Measurements from ENCODE around the gene MRM2.

Gene MRM2

DNA sequence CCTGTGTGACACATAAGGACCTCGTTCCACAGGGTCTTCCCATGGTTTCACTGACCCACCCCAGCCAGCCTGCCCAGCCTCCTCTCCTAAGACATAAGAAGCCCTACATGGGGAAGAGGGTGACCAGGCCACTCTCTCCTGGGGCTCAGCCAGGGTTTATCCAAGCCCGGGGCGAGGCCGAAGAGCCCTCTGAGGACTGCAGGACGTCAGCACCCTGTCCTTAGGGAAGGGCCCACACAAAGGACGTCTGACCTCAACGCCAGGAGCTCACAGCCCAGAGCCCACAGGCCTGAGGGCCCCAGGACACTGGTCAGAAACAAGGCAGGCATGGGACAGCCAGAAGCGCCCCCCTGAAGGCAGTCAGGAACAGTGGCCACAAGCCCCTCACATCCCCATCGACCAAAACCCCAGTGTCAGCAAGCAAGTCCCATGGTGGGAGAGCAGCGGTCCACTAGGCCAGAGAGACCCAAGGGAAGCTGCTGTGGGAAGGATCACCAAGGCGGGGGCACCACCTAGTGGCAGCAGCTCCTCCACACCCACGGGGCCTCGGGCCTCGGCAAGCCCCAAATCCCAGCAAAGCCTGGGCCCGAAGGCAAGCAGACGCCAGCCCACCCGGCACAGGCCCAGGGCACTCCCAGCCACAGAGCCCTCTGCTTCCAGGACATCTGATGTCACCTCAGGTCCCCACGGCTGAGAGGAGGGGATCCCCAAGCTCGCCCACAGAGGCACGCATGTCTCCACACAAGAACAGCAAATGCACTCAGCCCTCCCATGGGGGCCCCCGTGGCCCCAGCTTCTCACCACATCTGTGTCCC lies 32.7 kb downstream of the MRM2 start:
- DNase-seq (ENCODE audit: extremely low read depth in 1 of 2, low read depth in 1 of 2), result peak in 1 of 2 donors; percentile 24

DNA sequence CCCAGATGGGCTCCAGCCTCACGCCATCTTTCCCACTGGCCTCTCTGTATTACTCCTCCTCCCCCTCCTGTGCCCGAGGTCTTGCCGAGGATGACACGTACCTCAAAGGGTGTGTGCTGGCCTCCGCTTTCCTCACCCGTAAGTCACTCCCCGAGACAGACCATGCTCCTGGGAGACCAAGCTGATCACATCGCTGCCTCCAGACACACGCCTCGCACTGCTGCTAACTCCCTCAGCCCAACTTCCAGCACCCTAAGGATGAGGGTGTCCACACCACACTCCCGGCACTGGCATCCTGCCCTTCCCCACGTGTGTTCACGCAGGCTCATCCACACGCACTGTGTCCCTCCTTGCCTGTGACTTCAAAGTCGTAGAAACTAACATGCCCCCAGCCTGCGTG lies 33.3 kb downstream of the MRM2 start:
- DNase-seq (ENCODE audit: extremely low read depth in 1 of 2, low read depth in 1 of 2), result no peak

DNA sequence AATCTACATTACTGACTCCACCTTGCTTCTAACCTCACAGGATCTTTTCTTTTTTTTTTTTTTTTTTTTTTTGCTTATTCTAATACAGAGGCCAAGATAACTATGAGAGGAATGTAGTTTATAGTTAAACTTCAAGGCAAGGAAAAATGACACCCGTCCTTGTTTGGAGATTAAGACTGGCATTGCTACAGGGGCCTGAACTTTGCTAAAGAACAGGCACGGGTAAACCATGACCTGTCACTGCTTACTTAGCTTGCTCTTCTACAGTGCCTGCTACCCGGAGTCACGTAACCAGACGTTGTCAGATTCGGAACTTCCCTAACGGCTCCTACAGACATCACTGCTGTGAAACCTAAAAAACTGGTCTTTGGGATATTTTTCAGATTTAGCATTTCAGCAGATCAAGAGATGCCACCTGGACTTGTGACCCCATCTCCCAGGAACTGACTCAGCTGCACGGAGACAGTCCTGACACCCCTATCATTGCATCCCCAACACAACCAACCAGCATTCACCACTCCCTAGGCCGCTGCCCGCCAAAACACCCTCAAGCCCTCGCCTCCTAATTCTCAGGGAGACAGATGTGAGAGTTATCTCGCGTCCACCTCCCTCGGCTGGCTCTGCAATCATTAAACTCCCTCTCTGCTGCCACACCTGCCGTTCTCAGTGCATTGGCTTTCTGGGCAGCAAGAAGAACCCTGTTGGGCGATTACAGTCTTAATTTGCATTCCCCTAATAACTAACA lies 36.8 kb downstream of the MRM2 start:
- no peak for DNase-seq (ENCODE audit: extremely low read depth in 1 of 2, low read depth in 1 of 2)

DNA sequence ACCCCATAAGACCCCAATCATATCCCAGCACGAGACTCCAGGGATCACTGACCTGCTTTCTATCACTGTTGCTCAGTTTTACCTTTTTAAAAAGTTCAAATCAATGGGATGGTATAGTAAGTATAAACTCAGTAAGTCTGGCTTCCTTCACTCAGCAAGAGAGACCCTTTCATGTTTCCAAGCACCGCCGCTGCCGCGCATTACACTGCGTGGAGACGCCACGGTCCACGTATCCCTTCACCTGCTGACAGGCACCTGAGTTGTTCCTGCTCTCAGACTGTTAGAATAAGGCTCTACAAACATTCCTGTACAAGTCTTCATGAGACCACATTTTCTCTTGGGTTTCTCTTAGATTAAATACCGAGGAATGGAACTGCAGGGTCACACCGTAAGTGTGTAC lies 37.6 kb downstream of the MRM2 start:
- DNase-seq (ENCODE audit: extremely low read depth in 1 of 2, low read depth in 1 of 2), result no peak

DNA sequence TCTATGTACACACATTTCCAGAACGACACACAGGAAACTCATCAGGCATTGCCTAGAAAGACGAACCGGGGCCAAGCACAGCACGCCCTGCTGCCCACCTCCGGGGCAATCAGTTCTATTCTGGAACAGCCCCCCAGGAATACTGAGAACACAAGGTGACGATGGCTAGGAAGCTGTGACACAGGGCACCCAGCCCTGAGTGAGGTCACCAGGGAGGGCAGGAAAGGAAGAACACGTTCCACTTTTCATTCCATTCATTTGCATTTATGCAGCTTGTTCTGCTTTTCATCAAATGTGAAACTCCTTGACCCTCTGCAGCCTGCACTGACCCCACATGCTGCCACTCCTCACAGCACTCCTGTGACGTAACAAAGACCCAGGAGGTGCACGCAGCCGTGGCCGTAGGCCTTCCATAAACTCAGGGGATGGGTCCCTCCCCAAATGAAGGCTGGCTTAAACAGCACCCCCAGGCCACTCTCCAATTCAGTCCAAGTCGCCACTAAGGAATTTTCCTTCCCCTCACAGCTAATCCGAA lies 38.2 kb downstream of the MRM2 start:
- no peak for DNase-seq (ENCODE audit: extremely low read depth in 1 of 2, low read depth in 1 of 2)

DNA sequence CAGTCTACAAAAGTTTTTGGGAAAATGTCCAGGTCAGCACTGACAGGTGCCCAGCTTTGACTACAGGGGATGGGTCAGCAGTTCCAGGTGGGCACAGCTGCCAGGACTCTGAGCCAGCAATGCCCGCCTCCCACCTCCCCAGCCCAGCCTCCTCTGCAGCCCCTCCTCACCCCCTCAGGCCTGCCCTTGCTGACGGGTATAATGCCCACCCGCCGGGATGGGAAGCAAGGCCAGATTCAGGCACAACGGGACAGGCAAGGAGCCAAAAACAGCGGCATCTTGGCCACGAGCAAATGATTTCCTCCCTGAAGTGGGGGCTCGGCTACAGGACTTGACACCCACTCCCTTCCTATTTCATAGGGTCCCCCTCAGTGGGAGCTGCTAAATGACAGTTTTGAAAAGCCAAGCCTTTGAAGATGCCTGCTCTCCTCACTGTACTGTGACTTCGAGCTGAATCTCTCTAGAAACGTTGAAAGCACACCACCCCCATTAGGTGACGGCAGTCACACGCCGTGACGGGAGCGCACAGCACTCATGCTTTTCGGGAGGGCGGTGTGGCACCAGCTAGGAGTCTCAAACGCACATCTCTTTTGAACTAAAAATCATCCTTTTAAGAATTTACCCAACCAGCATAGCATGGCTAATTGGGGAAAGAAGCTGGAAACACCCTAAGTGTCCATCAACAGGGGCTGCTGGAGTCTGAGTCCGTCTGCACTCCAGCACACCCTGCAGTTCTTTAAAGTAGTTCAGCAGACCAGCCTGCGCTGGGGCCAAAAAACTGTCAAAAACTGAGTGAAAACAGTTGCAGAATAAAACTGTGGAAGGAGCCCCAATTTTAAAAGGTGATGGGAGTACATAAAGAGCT lies 38.9 kb downstream of the MRM2 start:
- DNase-seq (ENCODE audit: extremely low read depth in 1 of 2, low read depth in 1 of 2), result no peak

DNA sequence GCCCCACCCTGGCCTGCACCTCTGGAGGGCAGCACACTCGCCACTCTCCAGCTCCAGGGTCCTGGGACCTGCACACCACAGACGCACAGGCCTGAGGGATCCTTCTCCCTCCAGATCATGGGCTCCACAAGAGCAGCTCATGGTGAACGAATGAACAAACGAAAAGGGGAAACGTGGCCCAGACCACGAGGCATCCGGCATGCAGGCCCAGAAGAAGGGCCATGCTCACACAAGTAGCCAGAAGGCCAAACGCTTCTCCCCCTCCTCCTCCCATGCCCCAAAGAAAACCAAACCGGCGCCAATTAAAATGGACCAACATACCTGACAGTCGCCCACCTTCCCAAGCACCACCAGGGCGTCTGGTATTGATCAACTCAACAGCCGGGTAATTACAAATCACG lies 39.6 kb downstream of the MRM2 start:
- no peak for DNase-seq (ENCODE audit: extremely low read depth in 1 of 2, low read depth in 1 of 2)

DNA sequence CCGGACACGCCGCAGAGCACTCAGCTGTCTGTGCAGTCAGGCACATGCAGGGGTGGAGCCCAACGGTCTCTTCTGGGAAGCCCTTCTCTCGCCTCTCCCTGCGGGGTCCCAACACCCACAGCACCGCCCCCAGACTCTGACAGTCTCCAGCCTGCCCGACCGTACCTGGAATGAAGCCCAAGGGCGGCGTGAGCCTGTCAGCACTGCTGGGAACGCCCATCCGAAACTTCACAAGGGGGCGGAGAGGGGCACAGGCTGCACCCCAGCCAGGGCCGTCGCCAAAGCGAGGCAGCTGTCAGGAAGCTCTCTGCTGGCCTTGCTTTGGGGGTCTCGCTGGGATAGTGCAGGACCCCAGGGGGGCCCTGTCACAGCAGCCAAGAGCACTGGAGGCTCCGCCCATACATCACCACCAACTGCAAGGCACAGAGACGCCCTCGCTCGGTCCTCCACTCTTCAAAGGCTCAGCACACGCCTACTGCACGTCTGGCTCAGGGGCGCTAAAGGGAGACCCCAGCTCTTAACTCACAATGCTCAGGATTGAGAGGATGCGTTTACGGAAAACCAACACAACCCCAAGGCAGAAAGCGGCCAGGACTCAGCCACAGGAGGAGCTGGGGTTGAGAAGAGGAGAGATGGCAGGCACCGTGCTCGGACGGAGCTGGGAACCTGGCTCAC lies 40.2 kb downstream of the MRM2 start:
- DNase-seq (ENCODE audit: extremely low read depth in 1 of 2, low read depth in 1 of 2), result no peak

DNA sequence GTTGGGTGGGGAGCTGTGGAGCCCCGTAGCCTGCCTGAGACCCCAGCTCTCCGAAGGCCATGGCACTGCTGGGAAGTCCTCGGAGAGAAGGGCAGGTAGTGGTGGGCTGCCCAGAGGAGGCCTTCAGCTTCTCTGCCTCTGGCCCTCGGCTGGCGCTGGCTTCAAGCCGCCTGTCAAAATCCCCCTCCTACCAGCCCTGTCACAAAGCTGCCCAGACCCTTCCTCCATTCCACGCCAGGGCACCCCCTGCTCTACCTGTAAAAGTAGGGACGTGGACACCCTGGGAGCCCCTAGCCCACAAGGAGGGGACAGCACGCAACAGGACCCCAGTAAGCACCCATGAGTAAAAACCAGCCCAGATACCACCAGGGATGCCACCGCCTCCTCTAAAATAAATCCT lies 40.9 kb downstream of the MRM2 start:
- DNase-seq (ENCODE audit: extremely low read depth in 1 of 2, low read depth in 1 of 2), result no peak

DNA sequence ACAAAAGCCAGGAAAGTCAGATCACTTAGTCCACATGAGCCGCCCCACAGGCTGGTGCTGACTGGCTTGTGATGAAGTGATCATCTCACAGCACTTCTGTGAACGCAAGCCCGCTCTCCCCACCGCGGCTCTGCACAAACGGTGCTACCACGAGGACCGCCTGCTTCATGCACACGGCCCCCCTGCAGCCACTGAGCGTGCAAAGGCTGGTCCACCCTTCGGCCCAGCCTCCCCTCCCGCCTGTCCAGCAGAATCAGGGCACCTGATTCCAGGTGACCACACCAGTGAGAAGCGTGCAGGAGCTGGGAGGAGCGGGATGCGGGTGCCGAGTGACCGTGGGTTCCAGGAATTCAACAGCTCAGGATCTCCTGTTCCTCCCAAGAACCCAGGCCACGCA lies 41.4 kb downstream of the MRM2 start:
- no peak for DNase-seq (ENCODE audit: extremely low read depth in 1 of 2, low read depth in 1 of 2)

DNA sequence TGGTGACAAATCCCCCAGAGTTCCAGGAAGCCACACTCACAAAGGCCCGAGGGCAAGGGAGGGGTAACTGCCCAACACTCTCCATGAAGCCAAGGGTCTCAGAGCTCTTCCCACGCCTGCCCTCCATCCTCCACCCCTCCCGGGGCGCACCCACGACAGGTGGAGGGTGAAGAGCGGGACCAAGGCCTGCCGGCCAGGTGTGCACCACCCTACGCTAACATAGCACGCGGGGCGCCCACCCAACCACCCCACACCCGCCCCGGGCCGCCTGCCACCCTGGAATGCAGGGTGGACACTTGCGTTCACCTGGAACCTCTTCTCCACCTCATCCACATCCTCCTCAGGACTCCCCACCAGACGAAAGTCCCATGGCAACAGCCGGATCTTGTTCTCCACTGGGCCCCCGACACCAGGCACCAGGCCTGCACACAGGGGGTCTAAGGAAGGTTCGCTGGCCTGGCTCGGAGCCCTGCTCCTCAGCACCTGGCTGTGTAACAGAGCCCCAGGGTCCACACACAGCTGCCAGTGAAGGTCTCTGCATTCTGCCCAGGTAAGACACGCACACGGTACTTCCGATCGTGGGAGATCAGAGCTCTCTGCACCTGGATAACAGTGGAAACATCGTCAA lies 41.9 kb downstream of the MRM2 start:
- no peak for DNase-seq (ENCODE audit: extremely low read depth in 1 of 2, low read depth in 1 of 2)

DNA sequence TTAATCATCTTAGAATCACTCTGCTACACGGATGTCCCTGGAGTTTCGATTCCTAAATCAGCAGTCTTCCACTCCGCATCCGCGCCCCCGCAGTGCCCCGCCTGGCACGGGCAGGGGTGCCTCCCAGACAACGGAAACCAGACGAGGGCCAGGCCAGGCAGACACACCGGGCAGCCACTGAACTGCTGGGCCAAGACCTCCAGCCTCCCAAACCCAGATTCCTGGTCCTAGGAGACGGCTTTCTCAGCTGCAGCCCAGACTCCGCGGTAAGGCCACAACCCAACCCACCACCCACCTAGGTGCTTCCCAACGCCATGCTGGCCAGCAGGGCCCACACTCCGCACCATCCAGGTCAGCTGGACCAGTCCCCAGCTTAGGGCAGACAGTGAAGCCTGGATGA lies 42.5 kb downstream of the MRM2 start:
- DNase-seq (ENCODE audit: extremely low read depth in 1 of 2, low read depth in 1 of 2), result no peak

DNA sequence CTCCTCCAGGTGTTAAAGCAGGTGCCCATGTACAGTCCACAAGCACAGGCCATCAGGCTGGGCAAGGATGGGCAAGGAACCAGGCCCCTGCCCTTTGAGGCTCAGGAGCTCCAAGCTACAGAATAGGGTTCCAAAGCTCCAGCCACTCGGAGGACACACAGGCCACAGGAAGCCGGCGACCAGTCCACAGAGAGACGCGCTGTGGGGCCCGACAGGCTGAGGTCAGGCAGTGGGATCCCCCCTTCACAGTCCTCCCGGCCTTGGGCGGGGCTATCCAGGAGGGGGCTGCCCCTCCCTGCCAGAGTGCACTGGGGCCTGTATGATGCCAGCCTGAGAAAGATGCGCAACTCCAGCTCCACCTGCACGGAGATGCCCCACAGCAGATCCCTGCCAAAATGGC lies 43.2 kb downstream of the MRM2 start:
- no peak for DNase-seq (ENCODE audit: extremely low read depth in 1 of 2, low read depth in 1 of 2)

DNA sequence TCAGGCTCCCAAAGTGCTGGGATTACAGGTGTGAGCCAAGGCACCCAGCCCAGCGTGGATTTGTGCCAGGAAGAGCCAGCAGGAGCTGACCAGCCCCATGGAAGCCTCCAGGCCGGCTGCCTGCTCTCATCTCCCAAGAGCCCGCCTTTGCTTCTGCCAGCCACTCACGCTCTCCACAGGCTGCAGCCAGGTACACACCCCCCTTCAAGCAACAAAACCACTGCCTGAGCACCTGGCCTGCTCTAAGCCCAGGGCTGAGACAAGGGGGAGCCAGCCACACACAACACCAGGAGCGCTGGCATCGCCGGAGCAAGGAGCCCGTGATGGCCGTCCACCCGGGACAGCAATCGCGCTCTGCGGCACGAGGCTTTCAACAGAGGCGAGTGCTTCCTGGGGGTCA lies 43.8 kb downstream of the MRM2 start:
- DNase-seq (ENCODE audit: extremely low read depth in 1 of 2, low read depth in 1 of 2), result no peak

DNA sequence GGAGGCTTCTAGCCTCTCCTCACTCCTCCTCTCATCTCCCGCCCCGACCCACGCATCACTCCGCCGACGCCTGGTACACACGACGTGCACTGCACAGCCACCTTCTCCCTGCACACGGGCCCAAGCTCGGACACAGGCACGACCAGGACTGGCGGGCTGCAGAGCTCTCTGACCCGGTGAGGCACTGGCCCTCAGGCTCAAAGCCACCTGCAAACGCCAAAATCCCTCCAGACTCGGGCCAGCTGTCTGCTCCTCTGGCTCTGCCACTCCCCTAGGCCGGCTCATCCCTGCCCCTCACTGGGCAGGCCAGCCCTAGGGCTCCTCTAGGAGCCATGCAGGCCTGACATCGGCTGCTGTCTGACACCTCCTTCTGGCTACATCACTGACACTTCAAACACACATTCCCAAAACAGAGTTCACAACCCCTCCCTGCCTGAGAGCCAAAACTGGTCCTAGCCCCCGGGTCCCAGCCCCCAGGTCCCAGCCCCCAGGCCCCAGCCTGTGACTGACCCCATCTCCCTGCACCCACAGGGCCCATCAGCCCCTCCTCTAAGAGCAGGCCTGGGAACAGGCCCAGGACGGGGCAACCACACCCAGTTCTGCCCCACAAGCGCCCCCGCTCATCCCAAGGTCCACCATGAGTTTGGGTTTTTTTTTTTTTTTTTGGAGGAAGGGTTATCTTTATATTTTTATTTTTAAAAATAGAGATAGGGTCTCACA lies 44.4 kb downstream of the MRM2 start:
- DNase-seq (ENCODE audit: extremely low read depth in 1 of 2, low read depth in 1 of 2), result no peak

DNA sequence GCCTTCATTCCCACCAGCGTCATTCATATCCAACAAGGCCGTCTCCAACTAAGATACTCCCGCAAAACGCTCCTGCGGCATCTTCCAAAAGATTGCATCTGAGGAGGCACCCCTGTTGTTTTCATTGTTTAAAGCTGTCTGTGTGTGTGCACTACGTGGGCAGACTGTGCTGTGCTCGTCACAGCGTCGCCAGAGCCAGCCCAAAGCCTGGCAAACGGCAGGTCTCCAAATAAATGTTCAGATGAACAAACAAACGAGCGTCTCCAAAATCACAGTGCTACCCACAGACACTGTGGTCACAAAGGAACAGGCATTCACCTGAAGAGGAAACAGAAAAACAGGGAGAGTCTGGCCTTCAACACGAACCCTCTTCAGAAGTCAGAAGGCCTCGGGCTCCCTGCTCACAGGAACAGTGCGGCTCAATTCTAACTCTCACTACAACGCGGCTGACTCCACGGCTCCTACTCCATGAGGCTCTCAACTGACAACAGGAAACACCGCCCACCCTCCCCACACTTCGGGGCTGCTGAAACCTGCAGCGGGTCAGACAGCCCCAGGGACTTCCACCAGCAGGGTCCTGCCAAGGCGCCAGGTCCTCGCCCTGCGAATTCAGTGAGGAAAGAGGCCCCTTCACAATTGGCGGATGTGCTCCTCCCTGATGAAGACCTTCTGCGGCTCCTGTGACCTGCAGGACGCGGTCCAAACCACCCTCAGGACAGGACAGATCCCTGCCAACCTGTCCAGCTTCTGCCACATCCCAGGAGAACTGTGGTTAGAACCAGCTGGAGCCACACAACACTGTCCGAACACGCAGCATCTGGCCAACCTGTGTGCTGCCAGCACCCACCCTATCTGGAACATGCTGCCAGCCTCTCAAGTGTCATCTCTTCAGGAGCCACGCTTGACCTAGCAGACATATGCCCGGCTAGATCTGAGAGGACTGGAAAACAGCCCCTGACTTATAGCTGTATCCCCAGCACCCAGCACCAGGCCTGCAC lies 45.3 kb downstream of the MRM2 start:
- DNase-seq (ENCODE audit: extremely low read depth in 1 of 2, low read depth in 1 of 2), result no peak

DNA sequence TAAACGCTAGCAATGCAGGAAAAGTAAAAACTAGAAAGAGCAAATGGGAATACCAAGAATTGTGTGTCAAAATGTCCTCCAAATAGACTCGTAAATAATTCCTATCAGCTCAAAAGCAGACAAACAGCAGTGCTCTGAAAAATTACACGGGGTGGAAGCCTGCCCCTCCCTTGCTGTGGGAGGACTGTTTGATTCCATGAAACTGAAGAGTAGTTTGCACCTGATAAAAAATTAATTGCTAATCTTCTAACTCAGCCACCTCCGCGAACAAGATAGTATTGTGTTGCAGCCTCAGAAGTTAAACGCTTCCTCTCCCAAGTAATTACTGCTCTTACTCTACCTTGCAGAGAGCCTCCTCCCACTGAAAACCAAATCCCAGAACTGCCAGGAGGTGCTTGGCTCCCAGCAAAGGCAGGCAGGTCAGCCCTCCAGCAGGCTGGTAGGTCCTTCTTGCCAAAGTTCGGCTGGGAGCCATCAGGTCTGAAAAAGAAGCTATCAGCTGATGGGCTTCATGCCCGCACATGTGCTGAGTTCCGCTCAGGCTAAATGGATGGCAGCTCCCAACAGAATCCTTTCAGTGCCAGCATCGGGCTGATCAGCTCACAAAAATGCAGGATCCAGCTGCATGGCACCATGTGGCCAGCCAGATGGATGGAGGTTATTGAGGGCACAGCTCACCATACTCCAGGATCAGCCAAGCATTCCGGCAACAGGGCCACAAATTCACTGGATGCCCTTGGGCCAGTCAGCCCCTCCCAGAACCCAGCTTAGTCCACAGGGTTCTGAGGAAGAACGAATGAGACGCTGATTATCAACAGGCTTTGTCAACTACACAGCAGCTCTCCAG lies 46.4 kb downstream of the MRM2 start:
- no peak for DNase-seq (ENCODE audit: extremely low read depth in 1 of 2, low read depth in 1 of 2)
